Mesothelial cell of epicardium (in vitro differentiated cells): Measurements from ENCODE around the gene GUCD1. TPM values are rescaled to one million over a fixed set of nuclear protein-coding genes. Genes with fewer than 3 reads are reported as not detected.

ENCODE experiments used
- DNase-seq, 2 experiments: peaks; one replicate each; pipeline ENCODE4 v3.0.0; 2021; ENCODE audit warnings: low spot score in 2 of 2; ENCODE audit not compliant: unreplicated experiment in 2 of 2
- H3K27ac Mint-ChIP-seq: 2 replicates; pipeline ENCODE4 v1.8.0; 2021; ENCODE audit warnings: mixed read lengths
- H3K27me3 Mint-ChIP-seq: 2 replicates; pipeline ENCODE4 v1.8.0; 2021; ENCODE audit warnings: low read depth, mixed read lengths
- H3K36me3 Mint-ChIP-seq: 2 replicates; pipeline ENCODE4 v1.8.0; 2021; ENCODE audit warnings: mixed read lengths
- H3K4me1 Mint-ChIP-seq: 2 replicates; pipeline ENCODE4 v1.8.0; 2021; ENCODE audit warnings: mixed read lengths
- H3K4me3 Mint-ChIP-seq: 2 replicates; pipeline ENCODE4 v1.8.0; 2021; ENCODE audit warnings: mild to moderate bottlenecking, moderate library complexity, mixed read lengths
- H3K9me3 Mint-ChIP-seq: 2 replicates; pipeline ENCODE4 v1.8.0; 2021; ENCODE audit warnings: mixed read lengths
- CTCF ChIP-seq: fragments of 200-600 bp; sonication (generic); IDR thresholded peaks from one replicate; pipeline ENCODE4 v1.5.0; 2021; ENCODE audit warnings: antibody characterized with exemption; ENCODE audit not compliant: unreplicated experiment
- total RNA-seq: library from RNA; stranded (reverse); gene quantifications from 3 replicates; pipeline ENCODE4 v1.2.1, GENCODE V29; 2021

The GUCD1 gene
- total RNA-seq, 1 donor from 2014 or later: 79.4 TPM

DNA sequence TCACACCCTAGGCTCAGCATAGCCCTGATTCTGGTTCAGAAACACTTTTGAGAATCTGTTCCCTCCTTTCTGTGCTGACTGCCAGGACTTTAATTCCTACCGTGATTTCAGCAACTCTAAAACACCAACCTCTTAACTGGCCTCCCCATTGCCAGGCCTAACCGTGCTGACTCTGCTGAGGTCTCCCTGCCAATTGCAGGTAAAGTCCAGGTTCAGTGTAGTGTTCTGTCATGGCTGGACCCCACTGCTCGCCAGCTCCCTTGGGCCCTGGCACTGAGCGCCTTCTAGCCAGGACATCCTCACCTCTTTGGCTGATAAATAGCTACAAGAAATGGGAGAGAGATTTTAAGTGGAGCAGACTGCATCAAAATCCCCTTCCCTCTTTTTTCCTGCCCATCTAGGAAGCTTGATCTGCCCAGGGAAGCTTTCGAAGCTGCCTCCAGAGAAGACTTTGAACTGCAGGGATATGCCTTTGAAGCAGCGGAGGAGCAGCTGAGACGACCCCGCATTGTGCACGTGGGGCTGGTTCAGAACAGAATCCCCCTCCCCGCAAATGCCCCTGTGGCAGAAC lies 55.1 kb downstream of the GUCD1 start:
- no peaks in the 10 kb centered on the region for H3K9me3 Mint-ChIP-seq
- DNase-seq: no peak
- no peak for TF ChIP-seq CTCF
- H3K27ac Mint-ChIP-seq: no peak overlapping the region
- H3K4me1 Mint-ChIP-seq: peaks cover 29% of the 10 kb centered on the region
- no peaks in the 10 kb centered on the region for H3K36me3 Mint-ChIP-seq
- H3K27me3 Mint-ChIP-seq: peaks cover 19% of the 10 kb centered on the region
- no peak overlapping the region for H3K4me3 Mint-ChIP-seq

GRCh38 chr22:24498824-24499223 lies 56.1 kb downstream of the GUCD1 start:
- Mint-ChIP-seq H3K27me3 (peaks cover 26% of the 10 kb centered on the region), H3K9me3 (no peaks in the 10 kb centered on the region), H3K4me1 (peaks cover 34% of the 10 kb centered on the region), H3K27ac (no peak overlapping the region), H3K36me3 (no peaks in the 10 kb centered on the region), H3K4me3 (no peak overlapping the region)
- DNase-seq: no peak
- TF ChIP-seq CTCF: no peak

DNA sequence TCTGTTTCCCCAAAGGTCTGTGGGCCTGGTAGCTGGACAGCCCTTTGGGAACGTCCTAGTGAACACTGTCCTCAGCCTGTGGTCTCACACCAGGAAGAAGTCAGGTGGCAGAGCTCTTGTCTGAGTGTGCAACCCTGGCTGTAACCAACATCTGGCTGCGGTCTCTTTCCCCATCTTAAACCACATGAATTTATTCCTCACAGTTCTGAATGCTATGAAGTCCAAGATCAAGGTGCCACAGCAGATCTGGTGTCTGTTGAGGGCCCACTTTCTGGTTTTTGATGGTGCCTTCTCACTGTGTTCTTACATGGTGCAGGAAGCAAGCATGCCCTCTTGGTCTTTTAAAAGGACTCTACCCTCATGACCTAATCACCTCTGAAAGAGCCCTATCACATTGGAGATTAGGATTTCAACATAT lies 57.1 kb downstream of the GUCD1 start:
- Mint-ChIP-seq H3K36me3 (no peaks in the 10 kb centered on the region), H3K4me1 (peaks cover 34% of the 10 kb centered on the region), H3K27ac (no peak overlapping the region), H3K27me3 (peaks cover 32% of the 10 kb centered on the region), H3K9me3 (no peaks in the 10 kb centered on the region), H3K4me3 (no peak overlapping the region)
- TF ChIP-seq CTCF: no peak
- no peak for DNase-seq

DNA sequence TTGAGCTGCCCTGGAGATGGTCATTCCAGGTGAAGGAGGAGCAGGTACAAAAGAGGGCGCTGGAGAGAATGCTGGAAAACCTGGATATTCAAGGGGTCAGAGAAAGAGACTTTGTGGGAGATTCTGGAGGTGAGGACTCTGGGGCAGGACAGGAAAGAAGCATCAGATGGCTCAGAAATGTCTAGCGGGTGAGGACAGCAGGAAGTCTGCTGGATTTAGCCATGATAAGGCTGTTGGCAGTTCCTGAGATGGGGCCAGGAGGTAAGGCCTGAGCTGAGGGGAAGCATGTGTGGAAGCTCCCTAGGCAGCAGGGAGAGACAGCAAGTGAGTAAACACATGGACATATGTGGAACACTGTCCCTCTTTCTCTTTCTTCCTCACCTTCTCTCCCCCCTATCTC lies 58.3 kb downstream of the GUCD1 start:
- Mint-ChIP-seq H3K36me3 (no peaks in the 10 kb centered on the region), H3K27ac (no peak overlapping the region), H3K4me1 (peaks cover 39% of the 10 kb centered on the region), H3K27me3 (peaks cover 39% of the 10 kb centered on the region), H3K4me3 (no peak overlapping the region), H3K9me3 (no peaks in the 10 kb centered on the region)
- no peak for TF ChIP-seq CTCF
- DNase-seq: no peak

DNA sequence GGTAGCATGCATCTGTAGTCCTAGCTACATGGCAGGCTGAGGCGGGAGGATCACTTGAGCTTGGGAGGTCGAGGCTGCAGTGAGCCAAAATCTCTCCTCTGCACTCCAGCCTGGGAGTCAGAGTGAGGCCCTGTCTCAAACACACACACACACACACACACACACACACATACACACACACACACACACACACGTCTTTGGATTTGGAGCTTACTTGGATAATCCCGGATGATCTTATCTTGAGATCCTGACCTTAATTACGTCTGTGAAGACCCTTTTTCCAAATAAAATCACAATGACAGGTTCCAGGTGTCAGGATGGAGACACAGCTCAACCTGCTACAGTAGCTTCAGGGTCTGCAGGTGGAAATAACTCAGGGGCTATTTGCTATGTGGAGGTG lies 58.7 kb downstream of the GUCD1 start:
- Mint-ChIP-seq H3K4me1 (peaks cover 35% of the 10 kb centered on the region), H3K9me3 (no peaks in the 10 kb centered on the region), H3K27me3 (peaks cover 39% of the 10 kb centered on the region), H3K4me3 (no peak overlapping the region), H3K36me3 (no peaks in the 10 kb centered on the region), H3K27ac (no peak overlapping the region)
- DNase-seq: no peak
- TF ChIP-seq CTCF: no peak

GRCh38 chr22:24495365-24495675 lies 59.6 kb downstream of the GUCD1 start:
- peak overlapping the region; percentile 18 for H3K4me3 Mint-ChIP-seq
- TF ChIP-seq CTCF: no peak
- peaks cover 39% of the 10 kb centered on the region for H3K27me3 Mint-ChIP-seq
- H3K9me3 Mint-ChIP-seq: no peaks in the 10 kb centered on the region
- no peaks in the 10 kb centered on the region for H3K36me3 Mint-ChIP-seq
- DNase-seq: no peak
- H3K27ac Mint-ChIP-seq: no peak overlapping the region
- peaks cover 31% of the 10 kb centered on the region for H3K4me1 Mint-ChIP-seq
